Germinal center (tissue), 1 donor: ENCODE measurements around the gene VAT1.

ENCODE experiments used
- DNase-seq: peaks from one replicate; pipeline ENCODE4 v3.0.0; 2012; ENCODE audit warnings: mixed read lengths, low spot score

VAT1 gene

DNA sequence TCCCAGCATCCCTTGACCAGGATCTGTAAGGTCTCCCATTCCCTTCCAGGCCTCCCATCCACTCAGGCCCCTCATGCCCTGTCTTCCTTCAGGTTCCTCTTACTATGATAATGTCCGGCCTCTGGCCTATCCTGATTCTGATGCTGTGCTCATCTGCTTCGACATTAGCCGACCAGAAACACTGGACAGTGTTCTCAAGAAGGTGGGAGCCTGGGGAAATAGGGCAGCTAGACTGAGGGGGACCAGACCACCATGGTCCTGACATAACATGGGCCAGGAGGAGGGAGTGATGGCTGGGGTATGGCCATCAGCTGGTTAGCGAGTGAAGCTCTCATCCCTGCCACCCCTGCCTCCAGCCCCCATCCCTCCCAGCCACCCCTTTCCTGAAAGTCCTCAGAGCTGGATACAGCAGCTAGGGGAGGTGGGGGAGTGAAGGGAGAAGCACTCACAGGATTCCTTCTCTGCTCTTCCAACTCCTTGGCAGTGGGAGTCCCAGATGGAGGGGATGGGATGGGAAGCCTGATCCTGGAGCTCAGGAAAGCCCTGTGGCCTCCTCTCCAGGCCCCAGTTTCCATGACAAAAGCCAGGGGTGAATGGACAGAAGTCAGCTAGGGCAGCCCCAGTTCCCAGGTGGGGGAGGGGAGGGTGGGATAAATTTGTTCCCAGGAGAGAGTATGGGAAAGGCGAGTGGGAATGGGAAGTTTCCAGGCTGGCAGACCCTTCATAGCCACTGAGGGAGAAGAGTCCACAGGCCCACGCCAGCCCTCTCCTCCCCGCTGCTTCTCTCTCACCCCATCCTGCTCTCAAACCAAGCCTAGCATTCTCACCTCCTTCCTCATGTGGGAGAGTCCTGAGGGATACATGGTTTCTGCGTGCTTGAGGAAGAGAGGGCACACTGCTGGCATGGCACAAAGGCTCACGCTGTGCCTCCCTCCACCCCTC is 5.2 kb upstream of the VAT1 start:
- DNase-seq = no peak

DNA sequence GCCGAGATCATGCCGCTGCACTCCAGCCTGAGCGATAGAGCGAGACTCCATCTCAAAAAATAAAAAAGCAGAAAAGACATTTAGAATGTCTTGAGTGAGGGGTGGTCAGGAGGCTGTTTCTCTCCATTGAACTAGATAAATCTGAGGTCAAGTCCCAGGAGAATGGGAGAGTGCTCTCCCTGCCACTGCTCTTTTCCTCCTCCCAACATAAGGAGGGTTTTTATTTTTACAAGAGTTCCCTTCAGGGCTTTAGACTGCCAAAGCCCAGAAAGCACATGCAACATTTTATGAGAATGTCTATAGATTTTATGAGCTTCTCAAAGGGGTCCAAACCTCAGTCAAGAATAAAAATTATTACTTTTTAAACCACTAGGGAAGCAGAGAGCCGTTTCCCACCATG is 4.4 kb upstream of the VAT1 start:
- peak; percentile 19 for DNase-seq

DNA sequence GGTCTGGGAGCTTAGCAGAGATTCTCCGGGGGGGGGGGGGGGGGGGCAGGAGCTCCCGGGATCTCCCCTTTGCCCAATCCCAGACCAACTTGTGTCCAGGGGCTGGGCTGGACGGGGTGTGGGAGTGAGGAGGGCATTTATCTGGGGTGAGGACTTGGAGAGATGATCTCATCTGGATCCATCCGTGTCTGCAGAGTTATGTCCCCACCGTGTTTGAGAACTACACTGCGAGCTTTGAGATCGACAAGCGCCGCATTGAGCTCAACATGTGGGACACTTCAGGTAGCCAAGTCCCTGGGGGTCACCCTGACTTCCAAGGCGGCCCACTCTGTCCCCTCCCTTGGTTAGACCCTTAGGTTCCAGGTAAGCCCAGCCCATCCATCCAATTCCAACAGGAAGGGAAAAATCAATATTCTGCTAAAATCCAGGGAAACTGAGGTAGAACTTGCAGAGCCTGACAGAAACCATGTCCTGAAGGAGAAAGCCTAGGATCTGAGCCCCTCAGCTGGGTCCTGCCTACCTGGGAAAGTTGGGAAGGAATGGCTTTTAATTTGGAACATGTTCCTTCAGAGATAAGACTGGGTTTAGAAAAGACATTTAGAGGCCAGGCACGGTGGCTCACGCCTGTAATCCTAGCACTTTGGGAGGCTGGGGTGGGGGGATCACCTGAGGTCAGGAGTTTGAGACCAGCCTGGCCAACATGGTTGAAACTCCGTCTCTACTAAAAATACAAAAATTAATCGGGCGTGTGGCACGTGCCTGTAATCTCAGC is 3.8 kb upstream of the VAT1 start:
- DNase-seq = no peak

DNA sequence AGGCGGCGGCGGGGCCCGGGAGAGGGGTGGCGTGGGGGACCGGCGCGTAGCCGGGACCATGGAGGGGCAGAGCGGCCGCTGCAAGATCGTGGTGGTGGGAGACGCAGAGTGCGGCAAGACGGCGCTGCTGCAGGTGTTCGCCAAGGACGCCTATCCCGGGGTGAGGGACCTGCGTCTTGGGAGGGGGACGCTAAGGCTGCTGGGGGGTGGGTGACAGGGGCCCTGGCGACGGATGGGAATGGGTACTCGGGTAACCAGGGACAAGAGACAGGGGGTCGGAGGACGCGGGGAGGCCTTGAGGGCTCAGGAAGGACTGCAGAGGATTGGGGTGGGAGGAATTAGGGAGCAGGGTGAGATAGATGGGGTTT is 3.1 kb upstream of the VAT1 start:
- DNase-seq = no peak

DNA sequence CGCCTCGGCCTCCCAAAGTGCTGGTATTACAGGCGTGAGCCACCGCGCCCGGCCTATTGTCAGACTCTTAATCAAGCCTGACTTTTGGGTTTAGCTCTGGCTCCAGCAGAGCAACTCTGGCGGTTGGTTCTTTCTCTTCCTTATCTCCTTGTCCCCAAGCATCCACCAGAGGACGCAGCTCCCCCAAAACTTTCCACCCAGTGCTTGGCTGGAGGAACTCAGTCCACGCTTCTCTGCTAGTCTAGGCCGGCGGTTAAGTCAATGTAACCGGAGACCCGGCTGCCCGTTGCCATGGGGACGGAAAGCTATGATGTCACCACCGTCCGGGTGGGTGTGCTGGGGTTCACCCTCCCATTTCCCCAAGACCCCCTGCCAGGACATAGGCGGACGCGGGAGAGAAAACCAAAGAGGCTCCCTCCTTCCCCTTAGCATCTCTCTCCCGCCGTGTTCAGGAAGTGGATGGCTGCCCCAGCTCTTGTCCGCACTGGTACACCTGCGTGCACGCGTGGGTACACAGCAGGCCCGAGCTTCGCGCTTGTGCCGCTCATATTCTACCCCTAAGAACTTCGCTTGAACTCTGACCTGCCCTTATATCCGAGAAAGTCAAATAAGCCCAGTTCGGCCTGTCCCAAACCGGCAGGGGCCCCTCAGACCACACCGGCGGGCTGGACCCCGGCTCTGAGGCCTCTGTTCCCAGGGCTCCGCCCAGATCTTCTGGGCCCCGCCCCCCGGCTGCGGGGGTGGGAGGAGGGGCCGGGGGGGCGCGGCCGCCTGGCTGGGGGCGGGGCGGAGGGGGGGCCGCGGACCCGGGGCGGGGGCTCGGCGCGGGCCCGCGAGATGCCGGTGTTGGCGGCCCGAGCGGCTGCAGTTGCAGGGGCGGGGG is 2.5 kb upstream of the VAT1 start, which contains the start of gene RND2:
Gene RND2, plus strand, starts transcription at position 825 of the 883 bp plus-strand sequence. CDS start 117 bp downstream, outside the sequence.
- peak; percentile 86 for DNase-seq

DNA sequence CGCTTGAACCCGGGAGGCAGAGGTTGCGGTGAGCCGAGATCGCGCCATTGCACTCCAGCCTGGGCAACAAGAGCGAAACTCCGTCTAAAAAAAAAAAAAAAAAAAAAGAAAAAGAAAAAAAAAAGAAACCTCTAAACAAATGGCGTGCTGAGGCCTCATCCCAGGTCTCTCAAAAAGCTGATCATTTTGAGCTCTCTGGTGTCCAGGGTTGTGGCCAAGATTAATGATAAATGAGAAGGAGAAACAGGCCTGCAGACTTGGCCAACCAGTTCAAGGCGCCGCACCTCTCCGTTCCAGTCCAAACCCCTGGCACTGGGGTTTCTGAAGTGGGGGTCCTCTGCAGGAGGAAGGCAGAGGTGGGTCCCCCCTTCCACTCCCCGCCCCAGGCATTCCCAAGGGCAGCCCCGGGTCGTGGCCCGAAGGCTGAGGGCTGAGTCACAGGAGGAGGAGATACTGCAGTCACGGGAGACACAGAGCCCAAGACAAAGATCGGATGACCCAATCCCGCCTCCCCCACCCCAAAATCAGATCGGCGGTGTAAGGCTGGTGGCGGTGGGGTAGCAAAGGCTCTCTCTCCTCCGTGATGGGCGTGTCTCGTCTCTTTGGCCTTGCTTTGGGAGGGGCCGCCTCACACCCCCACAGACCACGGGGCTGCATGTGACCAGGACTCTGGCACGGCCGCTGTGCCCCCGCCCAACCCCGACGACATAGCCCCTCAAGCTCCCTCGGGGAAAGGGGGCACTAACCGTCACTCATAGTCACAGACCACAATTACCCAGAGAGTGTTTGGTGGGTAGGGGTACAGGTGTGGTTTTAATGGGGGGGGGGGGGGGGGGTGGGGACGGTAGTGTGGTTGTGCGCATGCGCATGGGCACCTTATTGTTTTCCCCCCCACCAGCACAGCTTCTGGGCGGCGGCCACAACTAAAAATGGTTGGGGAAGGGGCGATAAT is 1.1 kb downstream of the VAT1 start:
- DNase-seq = peak; percentile 71

DNA sequence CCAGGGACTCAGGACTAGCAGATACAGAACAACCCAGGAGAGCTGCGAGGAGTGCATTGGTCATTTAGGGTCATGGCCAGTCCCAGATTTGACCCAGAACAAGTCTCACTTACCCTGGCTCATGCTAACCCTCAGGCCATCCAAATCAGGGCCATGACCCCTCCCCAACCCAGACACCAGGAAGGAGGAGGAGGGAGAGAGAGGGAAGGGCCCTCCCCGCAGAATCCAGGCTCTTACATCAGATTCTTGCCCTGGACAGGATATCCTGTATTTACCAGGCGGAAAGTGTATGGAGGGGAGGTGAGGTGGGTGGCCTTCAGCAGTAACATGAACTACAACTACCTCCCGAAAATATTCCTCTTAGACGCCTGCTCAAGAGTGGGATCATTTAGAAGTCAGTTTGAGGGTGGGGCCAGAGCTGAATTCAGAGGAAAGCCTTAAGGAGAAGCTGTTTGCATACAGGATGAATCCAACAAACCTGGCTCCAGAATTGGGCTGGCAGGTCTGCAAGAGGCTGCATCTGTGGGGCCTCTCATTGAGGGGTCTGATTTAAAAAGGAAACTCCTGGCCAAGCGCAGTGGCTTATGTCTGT is 2.1 kb downstream of the VAT1 start:
- no peak for DNase-seq

DNA sequence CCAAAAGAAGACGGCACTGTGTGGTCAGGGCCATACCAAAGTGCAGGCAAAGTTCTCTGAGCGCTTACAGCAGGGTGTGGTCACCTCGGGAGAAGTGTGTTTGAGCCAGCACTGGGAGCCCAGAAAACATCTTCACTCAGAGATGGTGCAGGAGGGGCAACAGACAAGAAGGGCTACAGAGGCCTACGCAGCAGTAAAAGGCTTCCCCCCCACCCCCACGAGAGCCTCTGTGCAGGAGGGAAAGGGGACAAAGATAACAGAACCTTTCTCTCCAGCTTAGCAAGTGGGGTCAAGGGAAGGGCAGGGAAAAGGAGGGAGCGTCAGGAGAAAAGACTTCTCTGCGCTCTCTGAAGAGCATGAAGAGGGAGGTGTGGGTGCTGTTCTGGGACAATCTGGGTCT is 2.8 kb downstream of the VAT1 start:
- DNase-seq = no peak

DNA sequence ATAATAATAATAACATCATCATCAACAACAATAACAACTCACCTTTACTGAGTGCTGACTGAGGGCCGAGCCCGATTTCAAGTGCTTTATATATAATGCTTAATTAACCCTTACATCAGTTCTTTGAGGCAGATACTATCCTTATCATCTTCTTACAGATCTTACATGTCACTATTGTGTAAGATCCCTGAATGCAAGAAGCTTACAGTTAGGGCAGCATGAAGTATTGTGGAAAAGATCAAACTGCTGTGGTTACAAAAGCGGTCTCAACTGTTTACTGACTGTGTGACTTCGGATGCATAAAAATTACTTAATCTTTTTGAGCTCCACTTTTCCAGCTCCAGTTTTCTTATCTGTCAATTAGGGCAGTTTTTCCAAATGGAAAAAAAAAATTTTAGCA is 3.3 kb downstream of the VAT1 start:
- no peak for DNase-seq

DNA sequence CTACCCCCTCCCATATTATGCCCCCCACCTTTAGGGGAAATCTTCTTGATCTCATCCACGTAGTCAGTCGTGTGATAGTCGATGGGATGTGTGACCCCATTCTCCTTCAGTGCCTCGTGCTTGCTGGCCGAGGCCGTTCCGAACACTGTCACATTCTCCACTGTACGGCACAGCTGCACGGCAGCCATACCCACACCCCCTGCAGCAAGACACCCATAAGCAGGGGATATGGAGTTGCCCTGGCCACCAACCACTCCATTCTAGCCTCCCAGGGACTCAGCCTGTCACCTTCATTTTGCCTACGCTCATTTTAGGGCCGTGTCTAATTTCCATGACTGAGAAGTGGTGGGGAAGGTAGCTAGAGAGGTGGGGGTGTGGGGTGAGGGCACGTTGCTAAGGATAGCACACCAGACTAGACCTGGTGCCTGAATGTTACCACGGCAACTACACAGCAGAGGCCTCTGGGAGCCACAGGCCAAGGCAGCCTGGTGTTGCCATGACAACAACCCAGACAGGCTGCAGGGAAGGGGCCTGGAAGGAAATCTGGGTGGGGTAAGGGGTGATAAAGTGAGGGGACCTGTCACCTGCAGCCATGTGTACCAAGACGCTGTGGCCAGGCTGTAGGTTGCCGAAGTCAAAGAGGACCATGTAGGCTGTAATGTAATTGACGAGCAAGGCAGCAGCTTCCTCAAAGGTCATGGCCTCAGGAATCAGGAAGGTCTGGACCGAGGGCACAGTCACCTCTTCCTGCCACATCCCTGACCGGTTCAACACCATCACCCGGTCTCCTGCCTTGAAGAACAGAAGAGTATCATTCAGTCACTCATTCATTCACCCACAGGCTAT is 4.0 kb downstream of the VAT1 start:
- no peak for DNase-seq

DNA sequence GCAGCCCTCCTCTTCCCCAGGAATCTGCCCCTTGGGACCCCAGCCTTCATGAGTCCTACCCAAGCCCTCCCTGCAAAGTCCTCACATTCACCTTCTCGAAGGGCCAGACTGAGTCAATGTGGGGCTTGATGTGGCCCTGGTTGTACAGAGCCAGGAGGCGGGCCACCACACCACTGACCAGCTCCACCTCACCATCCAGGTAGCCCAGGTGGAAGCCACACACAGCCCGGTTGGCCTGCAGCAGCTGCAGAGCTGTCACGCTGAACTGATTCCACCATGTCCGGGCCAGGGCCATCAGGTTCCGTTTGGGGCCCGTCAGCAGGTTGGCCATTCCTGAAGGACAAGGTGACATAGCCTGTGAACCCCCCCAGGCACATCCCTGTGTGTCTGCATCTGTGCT is 6.0 kb downstream of the VAT1 start:
- DNase-seq = no peak

DNA sequence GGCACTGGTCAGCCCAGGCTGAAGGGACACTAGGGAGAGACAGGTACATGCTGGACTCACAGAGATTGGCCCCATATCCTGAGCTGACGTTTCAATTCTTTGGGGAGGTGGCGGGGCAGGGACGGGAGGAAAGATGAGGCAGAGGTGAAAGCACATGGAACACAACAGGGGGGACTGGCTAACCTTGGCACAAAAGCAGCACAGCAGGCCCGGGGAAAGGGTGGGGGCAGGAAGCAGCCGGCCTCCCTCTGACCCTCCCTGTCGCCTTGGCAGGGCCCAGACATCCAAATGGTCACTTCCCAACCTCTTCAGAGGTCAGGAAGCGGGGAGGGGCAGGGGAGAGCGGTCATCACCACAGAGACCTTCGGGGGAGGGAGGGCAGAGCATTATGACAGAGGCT is 6.6 kb downstream of the VAT1 start:
- DNase-seq = no peak

DNA sequence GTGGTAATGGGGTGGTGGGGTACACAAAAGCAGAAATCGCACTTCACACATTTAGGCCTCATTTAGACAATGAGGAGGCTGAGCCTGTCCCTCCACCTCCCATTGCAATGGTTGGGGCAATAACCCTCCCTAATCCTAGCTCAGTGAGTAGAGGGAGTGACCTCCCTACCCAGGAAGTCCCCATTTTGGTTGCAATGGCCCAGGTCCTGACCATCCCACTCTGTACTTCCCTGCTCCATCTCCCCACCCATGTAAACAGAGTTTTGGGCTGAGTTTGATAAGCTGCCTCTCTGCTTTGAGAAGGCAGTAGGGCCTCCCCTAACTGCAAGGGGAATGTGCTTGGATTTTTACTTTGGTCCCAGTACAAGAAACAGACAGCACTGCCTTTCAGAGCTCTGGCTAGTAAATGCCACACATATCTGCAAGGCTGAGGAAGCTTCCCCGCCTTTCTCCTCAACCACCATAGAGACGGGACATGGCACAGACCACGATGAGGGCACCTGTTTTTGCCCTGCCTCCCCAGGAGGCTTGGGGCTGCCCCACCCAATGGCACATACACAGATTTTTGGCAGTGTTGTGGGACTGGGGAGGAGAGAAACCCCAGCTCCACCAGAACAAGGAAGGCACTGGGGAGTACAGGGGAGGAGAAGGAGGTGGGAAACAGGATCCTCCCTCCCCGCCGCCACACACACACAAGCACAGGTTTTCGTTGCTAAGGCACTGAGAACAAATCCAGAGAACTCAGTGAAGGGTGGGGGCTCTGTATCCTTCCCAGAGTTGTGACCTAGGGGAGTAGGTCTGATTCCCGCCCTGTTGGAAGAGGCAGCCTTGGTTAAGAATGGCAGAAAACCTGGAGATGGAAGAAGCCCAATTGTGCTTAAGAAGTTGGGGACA is 7.3 kb downstream of the VAT1 start:
- DNase-seq = no peak

DNA sequence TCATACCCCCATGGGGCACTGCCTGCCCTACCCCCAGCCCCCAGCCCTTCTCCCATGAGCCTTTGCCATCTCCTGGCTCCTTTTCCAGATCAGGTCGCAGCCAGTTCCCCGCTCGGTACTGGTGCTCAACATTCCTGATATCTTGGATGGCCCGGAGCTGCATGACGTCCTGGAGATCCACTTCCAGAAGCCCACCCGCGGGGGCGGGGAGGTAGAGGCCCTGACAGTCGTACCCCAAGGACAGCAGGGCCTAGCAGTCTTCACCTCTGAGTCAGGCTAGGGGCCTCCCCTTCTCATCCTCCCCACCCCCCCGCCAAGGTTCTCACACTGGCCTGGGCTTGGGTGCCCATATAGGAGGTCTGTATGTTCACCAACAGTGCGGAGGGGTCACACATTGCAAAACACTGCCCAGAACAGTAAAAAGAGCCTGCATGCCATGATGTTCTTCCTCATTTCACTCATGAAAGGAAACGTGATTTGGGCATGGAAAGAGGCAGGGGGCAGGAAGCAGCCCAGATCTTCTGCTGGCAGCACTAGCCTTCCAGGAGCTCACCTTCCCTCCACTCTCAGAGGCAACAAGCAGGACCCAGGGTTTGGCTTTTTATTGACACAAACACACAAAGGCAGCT is 8.1 kb downstream of the VAT1 start:
- no peak for DNase-seq

DNA sequence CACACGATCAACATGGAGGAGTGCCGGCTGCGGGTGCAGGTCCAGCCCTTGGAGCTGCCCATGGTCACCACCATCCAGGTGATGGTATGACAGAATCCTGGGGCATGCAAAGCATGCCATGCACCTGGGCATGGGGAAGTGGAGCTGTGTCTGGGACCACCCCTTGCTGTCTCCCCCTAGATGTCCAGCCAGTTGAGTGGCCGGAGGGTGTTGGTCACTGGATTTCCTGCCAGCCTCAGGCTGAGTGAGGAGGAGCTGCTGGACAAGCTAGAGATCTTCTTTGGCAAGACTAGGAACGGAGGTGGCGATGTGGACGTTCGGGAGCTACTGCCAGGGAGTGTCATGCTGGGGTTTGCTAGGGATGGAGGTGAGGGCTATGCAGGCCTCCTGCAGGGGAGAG is 8.9 kb downstream of the VAT1 start:
- no peak for DNase-seq

DNA sequence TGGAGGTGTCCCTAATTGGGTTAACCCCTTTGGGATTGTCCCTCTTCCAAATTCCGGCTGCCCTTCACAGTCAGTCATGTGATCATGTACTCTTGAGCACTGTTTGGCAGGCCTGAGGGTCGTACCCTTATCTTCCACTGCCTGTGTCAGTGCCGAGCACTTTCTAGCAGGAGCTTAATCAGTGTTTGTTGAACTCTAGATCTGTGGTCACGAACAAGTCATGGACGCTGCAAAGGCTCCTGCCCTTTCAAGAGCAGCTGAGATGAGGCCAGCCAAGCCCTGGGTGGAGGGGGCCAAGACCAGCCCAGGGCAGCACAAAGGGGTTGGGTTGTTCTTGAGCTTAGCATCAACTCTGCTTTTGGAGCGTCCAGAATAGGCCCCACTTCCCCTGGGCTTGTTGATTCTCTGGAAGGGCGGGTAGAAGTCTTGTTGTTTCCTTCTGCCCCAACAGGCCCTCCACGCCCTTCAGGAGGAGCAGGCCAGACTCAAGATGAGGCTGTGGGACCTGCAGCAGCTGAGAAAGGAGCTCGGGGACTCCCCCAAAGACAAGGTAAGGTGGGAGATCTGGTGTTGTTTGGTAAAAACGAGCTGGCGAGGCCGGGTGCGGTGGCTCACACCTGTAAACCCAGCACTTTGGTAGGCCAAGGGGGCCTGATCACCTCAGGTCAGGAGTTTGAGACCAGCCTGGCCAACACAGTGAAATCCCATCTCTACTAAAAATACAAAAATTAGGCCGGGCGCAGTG is 10.3 kb downstream of the VAT1 start:
- no peak for DNase-seq

DNA sequence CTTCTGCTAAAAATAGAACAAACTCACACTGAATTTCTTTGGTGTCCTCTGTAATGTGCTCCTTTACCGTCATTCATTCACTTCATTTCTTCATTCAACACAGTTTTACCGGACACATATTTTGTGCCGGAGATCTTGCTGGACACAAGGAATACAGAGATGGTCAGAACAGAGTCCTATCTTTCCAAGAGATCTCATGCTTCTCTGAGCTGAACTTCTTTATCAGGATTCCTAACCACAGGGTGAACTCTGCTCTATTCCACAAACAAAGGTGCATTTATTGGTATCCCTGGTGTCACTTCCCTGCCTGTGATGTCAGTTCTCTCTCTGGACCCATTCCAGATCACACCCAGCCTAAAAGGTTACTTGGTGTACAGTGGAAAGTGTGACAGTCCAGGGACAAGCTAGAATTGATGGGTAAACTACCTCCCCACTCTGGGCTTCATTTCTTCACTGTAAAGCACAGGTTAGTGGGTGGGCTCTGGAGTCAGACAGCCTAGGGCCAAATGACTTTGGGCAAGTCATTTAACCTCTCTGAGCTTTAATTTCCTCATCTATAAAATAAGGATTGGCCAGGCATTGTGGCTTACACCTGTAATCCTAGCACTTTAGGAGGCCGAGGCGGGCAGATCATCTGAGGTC is 11.4 kb downstream of the VAT1 start:
- DNase-seq = no peak
